HL-60/S4 treated with phorbol 12-myristate 13-acetate at 8.2 ng/mL for 4 days and 3 days (cell line): ENCODE results near the gene NCKAP5.

Source experiments
- in situ Hi-C: fragments of 300-500 bp; cut with MboI; formaldehyde crosslinking; loops from 2 replicates; pipeline ENCODE4 v1.15.0; 2022; ENCODE audit warnings: low sequenced_read_pairs

Gene NCKAP5

DNA sequence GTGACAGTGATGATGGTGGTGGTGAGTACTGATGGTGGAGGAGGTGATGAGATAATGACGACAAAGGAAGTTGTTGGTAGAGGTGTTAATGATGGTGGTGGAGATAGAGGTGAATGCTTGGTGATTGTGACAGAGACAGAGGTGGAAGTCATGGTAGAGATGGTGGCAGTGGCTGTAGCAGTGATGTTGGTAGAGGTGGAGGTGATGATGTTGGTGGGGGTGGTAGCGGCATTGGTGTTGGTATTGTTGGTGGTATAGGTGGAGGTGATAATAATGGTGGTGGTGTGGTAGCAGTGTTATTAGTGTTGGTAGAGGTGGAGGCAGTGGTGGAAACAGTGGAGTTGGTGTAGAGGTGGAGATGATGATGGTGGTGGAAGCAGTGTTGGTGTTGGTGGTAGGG lies 934.6 kb downstream of the NCKAP5 start:
- in situ Hi-C loops = no loop called here

- in situ Hi-C loops = no loop called here
Measured at GRCh38 chr2:132632000-132632649, 936.1 kb downstream of the NCKAP5 start.

- in situ Hi-C loops = no loop called here
Measured at GRCh38 chr2:132627536-132627935, 940.7 kb downstream of the NCKAP5 start.

GRCh38 chr2:132623096-132623839 lies 945.0 kb downstream of the NCKAP5 start:
- in situ Hi-C loops = no loop called here
